VCaP (cell line): ENCODE data around the gene GSS.

Experiments
- H3K27ac ChIP-seq: fragments of 450-650 bp; 2 replicates; pipeline ENCODE4 v1.5.1; 2017
- CTCF ChIP-seq: fragments of 450-650 bp; conservative IDR thresholded peaks from 2 replicates; pipeline ENCODE4 v1.5.1; 2017; ENCODE audit warnings: mild to moderate bottlenecking, moderate library complexity

GSS gene

GRCh38 chr20:34947336-34947735, 8.3 kb downstream of the GSS start:
- peak overlapping the region; percentile 81 for H3K27ac ChIP-seq
- no peak for TF ChIP-seq CTCF

- no peak for TF ChIP-seq CTCF
Measured at GRCh38 chr20:34946661-34947060, 8.9 kb downstream of the GSS start.

DNA sequence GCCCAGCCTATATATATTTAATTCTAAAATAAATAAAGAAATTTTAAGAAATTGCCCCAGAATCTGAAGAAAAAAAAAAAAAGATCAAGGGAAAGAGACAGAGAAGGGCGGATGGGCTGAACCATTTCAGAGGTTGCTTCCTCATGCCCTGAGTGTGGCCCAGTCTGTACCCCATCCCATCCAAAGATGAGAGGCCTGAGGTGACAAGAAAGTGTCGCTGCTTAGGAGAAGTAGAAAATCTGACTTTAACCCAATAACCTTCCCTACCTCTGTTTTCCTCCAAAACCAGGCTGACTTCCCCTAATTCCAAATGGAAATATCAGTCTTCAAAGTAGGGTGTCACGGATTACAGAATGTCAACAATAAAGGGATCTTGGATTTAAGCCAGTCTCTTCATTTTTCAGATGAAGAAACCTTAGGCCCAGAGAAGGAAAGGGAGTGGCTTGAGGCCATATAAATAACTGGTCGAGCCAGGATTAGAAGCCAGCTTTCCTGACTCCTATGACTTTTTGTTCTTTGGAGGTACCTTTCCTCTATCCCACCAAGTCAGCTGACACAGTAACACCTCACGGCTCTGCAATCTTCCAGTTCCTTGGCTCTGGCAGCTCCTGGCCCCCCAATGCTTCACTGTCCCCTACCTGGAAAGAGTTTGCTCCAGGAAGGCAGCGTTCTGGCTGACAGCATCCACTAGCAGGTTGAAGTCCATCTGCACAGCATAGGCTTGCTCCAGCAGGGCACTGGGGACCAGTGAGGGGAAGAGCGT, 10.1 kb downstream of the GSS start:
- TF ChIP-seq CTCF = no peak
- peak overlapping the region; percentile 81 for H3K27ac ChIP-seq

More at GRCh38 chr20:34946661-34947060, 8.9 kb downstream of the GSS start:
- H3K27ac ChIP-seq = peak overlapping the region; percentile 81

DNA sequence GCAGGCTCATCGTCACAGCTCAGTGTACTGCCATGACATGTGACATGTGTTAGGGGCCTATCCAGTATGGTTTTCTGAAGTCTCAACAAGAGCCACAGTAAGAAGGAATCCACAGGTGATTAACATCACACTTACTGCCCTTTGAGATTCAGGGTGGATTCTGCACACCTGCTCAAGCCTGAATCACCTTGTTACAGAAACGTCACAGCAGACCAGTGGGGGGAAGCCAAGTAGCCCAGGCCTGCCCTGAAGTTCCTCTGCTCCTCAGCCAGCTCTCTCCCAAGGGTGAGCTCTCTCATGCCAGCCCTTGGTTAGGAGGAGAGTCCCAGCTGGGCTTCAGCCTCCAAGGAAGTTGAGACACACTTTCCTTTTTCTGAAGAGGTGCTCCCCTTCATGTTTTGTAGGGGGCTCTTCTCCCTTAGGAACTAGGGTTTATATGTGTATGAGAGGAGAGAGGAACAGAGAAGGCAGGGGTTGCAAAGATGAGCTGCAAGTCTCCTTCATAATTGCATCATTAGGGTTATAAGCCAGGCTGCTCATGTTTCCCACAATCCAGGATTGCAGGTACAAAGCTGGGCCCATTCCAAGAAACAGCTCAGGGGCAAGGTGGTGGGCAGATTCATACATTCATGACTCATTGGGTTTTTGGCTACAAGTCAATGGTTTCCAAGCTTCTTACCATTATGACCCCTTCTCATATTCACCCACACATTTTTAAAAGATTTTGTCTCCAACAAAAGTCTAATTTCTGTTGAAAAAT, 11.6 kb downstream of the GSS start:
- no peak for TF ChIP-seq CTCF
- H3K27ac ChIP-seq = no peak overlapping the region

- TF ChIP-seq CTCF = no peak
Measured at GRCh38 chr20:34942301-34942700, 13.3 kb downstream of the GSS start.

GRCh38 chr20:34941226-34941625, 14.4 kb downstream of the GSS start:
- TF ChIP-seq CTCF = no peak
- H3K27ac ChIP-seq = no peak overlapping the region

More at GRCh38 chr20:34942301-34942700, 13.3 kb downstream of the GSS start:
- no peak overlapping the region for H3K27ac ChIP-seq

GRCh38 chr20:34940081-34940481, 15.5 kb downstream of the GSS start:
- no peak for TF ChIP-seq CTCF
- no peak overlapping the region for H3K27ac ChIP-seq
